ENCODE measurements around the gene PPM1H.

Gene PPM1H

GRCh38 chr12:62960324-62960723, 25.4 kb upstream of the PPM1H start:
- POLR2A ChIA-PET = no interaction called here
- CTCF ChIA-PET = no interaction called here
- no peak for TF ChIP-seq CTCF (IDR thresholded peaks at IDR 0.05; ENCODE audit: control extremely low read depth, extremely low read depth, low read depth, missing control alignments)
- DNase-seq (ENCODE audit: extremely low spot score) = no peak

DNA sequence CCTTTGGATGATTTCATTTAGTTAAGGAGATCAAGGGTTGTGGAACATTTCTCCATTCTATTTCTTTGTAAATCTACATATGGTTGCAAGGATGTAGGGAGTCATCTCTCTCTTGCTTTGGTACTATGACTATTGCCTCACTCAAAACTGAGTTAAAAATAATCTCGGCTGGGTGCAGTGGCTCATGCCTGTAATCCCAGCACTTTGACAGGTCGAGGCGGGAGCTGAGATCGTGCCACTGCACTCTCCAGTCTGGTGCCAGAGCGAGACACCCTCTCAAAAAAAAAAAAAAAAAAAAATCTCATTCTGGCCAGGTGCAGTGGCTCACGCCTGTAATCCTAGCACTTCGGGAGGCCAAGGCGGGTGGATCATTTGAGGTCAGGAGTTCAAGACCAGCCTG, 24.8 kb upstream of the PPM1H start:
- no peak for TF ChIP-seq CTCF (IDR thresholded peaks at IDR 0.05; ENCODE audit: control extremely low read depth, extremely low read depth, low read depth, missing control alignments)
- POLR2A ChIA-PET = no interaction called here
- no peak for DNase-seq (ENCODE audit: extremely low spot score)
- CTCF ChIA-PET = no interaction called here

GRCh38 chr12:62957233-62957953, 22.4 kb upstream of the PPM1H start:
- POLR2A ChIA-PET = no interaction called here
- no peak for TF ChIP-seq CTCF (IDR thresholded peaks at IDR 0.05; ENCODE audit: control extremely low read depth, extremely low read depth, low read depth, missing control alignments)
- no peak for DNase-seq (ENCODE audit: extremely low spot score)
- CTCF ChIA-PET = interaction anchor here (0.7 kb wide), 1 partner anchor 9 kb away, joined by 3 read pairs; no protein-coding TSS in a partner anchor

GRCh38 chr12:62955678-62956077, 20.7 kb upstream of the PPM1H start:
- POLR2A ChIA-PET = no interaction called here
- no peak for DNase-seq (ENCODE audit: extremely low spot score)
- TF ChIP-seq CTCF (IDR thresholded peaks at IDR 0.05; ENCODE audit: control extremely low read depth, extremely low read depth, low read depth, missing control alignments) = no peak
- CTCF ChIA-PET = no interaction called here

- POLR2A ChIA-PET = no interaction called here
- DNase-seq (ENCODE audit: extremely low spot score) = no peak
- TF ChIP-seq CTCF (IDR thresholded peaks at IDR 0.05; ENCODE audit: control extremely low read depth, extremely low read depth, low read depth, missing control alignments) = no peak
- CTCF ChIA-PET = no interaction called here
These were observed 15.4 kb upstream of the PPM1H start for GRCh38 chr12:62950317-62950716.

DNA sequence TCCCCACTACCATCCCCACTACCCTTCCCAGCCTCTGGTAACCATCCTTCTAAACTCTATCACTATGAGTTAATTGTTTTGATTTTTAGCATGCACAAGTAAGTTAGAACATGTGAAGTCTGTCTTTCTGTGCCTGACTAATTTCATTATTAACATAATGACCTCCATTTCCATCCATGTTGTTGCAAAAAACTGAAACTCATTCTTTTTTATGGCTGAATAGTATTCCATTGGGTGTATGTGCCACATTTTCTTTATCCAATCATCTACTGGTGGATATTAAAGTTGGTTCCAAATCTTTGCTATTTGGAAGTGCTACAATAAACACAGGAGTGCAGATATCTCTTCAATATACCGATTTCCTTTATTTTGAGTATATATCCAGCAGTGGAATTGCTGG, 13.2 kb upstream of the PPM1H start:
- TF ChIP-seq CTCF (IDR thresholded peaks at IDR 0.05; ENCODE audit: control extremely low read depth, extremely low read depth, low read depth, missing control alignments) = no peak
- ChIA-PET CTCF (interaction anchor here (1.2 kb wide), 1 partner anchor 9 kb away, joined by 3 read pairs; no protein-coding TSS in a partner anchor), POLR2A (no interaction called here)
- no peak for DNase-seq (ENCODE audit: extremely low spot score)
